GM18520 (cell line): Measurements from ENCODE around the gene SH3BP1.
"Not testable (repeated sequence)": the region's sequence is repeated elsewhere in the genome, so short reads cannot be mapped to it uniquely, and the experiment has no call there.

ENCODE experiments used
- ATAC-seq: cut with Tn5 transposase; IDR thresholded peaks from one replicate; pipeline ENCODE4 v1.9.1; 2021; ENCODE audit not compliant: unreplicated experiment

Gene SH3BP1, protein sequence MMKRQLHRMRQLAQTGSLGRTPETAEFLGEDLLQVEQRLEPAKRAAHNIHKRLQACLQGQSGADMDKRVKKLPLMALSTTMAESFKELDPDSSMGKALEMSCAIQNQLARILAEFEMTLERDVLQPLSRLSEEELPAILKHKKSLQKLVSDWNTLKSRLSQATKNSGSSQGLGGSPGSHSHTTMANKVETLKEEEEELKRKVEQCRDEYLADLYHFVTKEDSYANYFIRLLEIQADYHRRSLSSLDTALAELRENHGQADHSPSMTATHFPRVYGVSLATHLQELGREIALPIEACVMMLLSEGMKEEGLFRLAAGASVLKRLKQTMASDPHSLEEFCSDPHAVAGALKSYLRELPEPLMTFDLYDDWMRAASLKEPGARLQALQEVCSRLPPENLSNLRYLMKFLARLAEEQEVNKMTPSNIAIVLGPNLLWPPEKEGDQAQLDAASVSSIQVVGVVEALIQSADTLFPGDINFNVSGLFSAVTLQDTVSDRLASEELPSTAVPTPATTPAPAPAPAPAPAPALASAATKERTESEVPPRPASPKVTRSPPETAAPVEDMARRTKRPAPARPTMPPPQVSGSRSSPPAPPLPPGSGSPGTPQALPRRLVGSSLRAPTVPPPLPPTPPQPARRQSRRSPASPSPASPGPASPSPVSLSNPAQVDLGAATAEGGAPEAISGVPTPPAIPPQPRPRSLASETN

DNA sequence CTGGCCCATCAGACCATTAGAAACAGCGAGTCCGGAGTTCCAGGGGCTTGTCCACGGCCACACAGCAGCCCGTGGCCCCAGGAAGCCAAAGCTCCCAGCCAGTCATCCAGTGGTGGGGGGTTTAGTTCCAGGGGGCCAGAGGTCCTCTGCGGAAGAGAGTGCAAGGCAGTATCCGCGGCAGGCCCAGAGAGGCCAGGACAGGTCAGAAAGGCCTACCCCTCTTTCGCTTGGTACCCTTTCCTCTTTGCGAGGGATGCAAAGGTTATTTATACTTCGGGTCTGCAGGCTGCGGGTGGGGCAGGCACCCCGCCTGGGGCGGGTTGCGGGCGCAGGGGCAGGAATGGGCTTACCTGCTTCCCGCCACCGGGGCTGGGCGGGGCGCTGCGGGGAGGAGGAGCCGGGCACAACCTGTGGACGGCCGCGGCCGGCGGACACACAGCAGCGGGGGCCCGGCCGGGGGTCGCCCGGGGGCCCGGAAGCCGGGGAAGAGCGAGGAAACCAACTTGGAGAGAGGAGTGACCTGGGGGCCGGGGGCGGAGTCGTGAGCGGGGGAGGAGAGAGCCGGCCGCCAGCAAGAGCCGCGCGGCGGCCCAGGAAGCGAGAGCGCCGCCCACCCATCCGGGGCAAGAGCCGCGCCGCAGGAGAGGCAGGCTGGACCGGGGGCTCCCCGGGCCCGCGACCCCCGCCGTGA is at the start of gene SH3BP1:
TSS of gene SH3BP1 (plus strand) at position 600 of the 691 bp plus-strand sequence. CDS start 119 bp downstream, outside the sequence.
- no peak for ATAC-seq

DNA sequence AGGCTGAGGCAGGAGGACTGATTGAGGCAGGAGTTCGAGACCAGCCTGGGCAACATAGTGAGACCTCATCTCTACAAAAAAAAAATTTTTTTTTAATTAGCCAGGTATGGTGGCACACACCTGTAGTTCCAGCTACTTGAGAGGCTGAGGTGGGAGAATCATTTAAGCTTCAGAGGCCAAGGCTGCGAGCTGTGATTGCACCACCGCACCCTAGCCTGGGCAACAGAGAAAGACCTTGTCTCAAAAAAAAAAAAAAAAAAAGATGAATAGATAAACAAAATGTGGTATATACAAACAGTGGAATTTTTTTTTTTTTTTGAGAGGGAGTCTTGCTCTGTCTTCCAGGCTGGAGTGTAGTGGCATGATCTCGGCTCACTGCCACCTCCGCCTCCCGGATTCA is 48.4 kb upstream of the SH3BP1 start:
- ATAC-seq = not testable (repeated sequence)

DNA sequence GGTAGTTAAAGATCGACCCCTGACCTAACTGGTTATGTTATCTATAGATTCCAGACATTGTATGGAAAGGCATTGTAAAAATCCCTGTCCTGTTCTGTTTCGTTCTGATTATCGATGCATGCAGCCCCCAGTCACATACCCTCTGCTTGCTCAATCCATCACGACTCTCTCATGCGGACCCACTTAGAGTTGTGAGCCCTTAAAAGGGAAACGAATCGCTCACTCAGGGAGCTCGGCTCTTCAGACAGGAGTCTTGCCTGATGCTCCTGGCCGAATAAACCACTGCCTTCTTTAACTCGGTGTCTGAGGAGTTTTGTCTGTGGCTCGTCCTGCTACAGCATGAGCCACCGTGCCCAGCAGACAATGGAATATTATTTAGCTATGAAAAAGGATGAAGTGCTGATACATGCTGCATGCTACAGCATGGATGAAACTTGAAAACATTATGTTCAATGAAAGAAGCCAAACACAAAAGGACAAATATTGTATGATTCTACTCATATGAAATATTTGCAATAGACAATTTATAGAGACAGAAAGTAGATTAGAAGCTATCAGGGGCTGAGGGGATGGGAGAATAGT is 47.6 kb upstream of the SH3BP1 start:
- ATAC-seq = no peak

DNA sequence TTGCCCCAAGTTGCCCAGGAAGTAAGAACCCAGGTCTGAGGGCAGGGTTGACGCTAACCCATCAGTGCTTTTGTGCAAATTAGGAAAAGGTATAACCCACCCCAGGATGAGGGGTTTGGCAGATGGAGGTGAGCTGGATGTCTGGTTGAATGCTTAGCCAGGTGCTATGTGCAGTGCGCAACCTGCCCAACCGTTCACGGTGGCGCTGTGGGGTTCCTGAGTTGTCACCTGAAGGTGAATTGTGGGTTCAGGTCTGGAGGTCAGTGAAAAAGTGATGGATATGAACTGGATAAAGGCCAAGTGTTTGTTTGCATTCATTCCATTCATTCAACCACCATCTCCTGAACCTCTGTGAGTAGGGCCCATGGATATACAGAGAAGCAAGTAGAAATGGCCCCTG is 45.2 kb upstream of the SH3BP1 start:
- ATAC-seq = no peak

DNA sequence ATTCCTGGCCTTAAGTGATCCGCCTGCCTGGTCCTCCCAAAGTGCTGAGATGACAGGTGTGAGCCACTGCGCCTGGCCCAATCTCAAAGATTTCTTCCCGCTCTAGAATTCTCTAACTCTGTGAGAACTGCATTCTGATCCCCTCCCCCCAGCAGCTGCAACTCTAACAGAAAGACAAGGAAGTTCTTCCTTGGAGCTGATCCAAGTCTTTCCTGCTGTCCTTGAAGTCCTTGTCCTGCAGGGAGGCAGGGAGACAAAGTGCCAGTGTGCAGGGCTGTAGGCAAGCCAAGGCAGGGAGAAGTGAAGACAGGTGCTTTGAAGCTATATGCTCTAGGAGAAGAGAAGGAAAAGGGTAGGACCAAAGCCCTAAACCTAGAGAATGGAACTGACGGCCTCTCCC is 40.3 kb upstream of the SH3BP1 start:
- no peak for ATAC-seq

DNA sequence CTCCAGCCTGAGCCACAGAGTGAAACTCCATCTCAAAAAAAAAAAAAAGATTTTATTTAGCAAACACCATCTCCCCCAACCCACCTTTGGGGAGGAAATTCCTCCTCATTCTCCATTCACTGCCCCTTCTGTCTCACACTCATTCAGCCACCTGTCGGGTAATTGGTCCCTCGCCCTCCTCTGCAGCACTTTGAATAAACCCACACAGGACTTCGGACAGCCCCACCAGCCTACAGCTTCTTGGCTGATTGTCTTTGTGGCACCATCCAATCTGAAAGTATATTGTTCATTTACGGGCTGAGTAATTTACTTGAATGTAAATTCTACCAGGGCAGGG is 38.3 kb upstream of the SH3BP1 start:
- no peak for ATAC-seq

DNA sequence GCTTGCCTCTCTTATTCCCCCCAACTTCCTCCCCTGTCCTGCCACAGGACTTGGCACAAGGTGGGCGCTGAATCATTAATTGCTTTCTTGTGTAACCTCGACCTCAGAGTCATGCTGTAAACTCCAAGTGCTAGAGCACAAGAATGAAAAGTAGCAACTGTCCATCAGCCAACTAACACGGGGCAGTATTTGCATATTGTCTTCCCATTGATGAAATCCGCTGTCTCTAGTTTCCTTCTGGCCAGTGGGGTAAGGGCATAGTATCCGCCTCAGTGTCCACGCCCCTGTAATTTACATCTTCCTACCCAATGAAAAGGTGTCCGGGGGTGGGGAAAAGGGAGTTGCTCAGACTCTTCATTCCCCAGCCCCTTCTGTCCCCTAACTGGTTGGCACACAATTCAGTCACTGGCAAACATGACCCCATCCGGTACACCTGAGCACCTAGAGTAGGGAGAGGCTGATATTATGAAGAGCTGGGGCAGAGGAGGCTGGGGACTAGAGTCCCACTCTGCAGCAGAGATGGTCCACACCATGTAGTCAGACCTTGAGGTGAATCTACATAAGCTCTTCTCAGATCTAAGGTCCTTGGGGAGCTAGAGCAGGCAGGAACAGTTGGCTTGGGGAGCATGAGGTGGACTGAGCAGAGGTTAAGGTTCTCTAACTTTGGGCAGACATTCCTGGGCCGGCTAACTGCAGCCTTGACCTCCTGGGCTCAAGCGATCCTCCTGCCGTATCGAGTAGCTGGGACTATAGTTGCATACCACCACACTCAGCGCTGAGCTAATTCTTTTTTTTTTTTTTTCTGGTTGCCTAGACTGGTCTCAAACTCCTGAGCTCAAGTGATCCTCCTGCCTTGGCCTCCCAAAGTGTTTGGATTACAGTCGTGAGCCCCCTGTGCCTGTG is 37.7 kb upstream of the SH3BP1 start:
- ATAC-seq = no peak

DNA sequence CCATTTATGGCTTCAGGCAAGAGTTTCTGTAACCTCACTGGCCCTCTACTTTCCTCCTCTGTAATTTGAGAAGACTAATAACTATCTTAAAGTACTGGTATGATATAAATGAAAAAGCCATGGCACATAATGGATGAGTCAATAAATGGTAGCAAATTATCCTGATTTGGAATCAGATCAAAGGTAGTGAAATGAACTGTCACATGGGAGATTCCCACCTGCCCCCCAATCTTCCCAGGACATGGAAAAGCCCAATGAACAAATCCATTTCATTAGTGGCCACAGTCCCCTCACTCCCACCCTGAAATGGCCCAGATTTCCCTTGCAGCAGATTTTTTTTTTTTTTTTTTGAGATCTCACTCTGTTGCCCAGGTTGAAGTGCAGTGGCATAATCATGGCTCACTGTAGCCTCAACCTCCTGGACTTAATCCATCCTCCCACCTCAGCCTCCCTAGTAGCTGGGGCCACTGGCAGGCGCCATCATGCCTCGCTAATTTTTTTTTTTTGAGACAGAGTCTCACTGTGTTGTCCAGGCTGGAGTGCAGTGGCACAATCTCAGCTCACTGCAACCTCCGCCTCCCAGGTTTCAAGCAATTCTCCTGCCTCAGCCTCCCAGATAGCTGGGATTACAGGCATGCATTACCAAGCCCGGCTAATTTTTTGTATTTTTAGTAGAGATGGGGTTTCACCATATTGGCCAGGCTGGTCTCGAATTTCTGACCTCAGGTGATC is 36.8 kb upstream of the SH3BP1 start:
- not testable (repeated sequence) for ATAC-seq

DNA sequence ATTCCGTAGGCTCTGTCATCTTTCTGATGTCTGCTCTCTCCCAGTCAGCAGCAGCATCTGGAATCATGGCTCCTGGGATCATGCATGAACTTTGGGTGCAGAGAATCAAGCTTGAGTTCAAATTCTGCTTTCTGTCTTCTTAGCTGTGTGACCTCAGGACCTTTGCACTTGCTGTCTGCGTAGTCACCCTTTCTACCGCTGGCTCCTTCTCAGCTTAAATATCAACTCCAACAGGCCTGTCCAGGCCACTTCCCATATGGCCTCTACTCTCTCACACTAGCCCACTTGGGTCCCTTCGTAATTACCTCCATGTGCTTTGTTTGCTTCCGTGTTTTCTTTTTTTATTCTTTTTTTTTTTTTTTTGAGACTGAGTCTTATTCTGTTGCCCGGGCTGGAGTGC is 35.4 kb upstream of the SH3BP1 start:
- no peak for ATAC-seq

DNA sequence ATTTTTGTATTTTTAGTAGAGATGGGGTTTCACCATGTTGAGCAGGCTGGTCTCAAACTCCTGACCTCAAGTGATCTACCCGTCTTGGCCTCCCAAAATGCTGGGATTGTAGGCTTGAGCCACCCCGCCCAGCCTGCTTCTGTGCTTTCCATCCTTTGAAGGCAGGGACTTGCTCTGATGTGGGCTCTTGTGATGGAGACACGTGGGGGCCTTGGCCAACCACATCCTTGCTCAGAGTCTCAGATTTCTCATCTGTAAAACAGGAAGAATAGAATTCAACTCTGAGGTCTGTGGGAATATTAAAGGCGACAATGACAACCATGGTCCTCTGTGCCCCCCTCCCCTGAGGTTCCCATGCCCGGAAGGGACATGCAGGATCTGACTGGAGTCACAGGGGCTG is 34.6 kb upstream of the SH3BP1 start:
- no peak for ATAC-seq

DNA sequence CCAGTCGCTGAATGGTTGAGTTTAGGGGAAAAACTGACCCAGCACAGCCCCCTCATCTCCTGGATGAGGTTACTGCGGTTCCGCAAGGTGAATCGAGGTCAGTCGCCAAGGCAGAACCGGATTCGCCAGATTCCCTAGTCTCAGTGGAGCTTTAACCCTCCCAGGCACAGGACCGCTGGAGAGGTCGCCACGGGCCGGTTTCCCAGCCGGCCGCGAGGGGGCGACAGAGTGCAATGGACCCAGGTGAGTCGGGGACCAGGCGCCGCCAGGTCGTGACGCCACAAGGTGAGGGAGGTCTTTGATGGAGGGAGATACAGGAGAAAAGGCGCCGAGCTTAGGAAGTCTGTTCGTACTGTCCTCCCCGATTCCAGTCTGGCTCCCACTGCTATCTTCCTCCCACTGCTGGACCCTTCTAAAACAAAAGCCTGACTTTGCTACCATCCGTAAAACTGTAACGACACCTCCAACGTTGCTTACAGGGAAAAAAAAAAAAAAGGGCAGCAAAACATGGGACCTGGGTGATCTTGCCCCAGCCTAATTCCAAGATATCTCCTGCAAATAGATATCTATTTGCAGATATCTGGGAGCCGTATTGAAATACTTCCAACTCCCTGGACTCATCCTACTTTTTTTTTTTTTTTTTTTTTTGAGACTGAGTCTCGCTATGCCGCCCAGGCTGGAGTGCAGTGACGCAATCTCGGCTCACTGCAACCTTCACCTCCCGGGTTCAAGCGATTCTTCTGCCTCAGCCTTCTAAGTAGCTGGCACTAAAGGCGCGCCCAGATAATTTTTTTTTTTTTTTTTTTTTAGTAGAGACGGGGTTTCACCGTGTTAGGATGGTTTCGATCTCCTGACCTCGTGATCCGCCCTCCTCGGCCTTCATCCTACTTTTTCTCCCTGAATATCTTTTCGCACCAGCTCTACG is 32.2 kb upstream of the SH3BP1 start:
- ATAC-seq = no peak

DNA sequence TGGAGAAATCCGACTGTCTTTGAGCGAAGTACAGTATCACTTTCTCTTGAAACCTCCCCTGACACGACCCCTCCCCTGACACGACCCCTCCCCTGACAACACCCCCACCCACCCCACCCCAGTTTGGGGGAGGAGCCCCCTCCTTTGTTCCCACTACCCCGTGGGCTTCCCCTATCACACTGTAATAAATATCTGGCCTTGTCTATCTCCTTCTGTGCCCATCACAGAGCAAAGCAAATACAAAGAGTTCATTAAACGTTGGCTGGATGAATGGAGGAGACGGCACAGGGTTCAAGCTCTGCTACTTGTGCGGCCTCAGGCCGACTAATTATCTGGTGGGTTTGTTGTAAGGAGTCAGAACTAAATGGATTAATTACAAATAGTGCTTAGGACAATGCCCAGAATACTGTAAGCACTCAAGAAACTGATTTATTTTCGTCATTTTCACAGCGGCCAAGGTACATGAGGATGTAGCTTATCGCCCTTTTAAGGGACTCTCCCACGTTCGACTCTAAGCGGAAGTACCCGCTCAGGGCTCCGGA is 31.5 kb upstream of the SH3BP1 start:
- ATAC-seq = peak; percentile 1

DNA sequence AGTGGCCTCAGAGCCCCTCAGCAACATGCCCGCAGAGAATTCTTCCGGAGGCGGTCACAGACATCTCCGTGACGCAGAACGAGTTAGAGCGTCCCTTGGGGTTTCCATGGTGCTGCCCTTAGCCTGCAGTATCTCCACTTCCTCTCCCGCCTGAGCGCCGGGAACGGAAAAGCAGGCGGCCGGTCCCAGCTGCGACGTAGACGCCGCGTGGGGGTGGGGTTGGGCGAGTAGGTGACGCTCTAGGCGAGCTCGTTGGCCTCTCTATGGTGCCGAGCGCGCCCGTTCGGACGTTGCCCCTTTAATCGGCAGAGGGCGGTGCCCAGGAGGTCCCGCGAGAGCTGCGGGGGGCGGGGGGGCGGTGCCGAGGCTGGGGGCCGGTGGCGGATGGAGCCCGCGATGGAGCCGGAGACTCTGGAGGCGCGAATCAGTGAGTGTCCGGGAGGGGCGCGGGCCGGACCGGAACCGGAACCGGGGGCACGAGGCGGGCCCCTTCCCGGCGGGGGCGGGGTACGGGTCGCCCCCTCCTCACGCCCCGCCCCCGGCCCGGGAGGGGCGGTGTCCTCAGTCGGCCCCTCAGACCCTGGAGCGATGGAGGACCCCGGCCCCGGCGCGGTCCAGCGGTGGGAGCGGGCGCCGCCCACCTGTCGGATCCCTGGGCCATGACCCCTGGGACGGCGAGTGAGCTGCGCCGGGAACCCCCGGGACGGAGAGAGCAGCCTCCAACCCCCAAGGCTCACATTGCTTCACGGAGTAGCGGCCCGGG is 30.8 kb upstream of the SH3BP1 start, which contains the start of gene GGA1:
TSS of gene GGA1 (plus strand) at position 358 of the 763 bp plus-strand sequence. CDS start at position 385, 27 bp downstream.
- peak; percentile 69 for ATAC-seq

DNA sequence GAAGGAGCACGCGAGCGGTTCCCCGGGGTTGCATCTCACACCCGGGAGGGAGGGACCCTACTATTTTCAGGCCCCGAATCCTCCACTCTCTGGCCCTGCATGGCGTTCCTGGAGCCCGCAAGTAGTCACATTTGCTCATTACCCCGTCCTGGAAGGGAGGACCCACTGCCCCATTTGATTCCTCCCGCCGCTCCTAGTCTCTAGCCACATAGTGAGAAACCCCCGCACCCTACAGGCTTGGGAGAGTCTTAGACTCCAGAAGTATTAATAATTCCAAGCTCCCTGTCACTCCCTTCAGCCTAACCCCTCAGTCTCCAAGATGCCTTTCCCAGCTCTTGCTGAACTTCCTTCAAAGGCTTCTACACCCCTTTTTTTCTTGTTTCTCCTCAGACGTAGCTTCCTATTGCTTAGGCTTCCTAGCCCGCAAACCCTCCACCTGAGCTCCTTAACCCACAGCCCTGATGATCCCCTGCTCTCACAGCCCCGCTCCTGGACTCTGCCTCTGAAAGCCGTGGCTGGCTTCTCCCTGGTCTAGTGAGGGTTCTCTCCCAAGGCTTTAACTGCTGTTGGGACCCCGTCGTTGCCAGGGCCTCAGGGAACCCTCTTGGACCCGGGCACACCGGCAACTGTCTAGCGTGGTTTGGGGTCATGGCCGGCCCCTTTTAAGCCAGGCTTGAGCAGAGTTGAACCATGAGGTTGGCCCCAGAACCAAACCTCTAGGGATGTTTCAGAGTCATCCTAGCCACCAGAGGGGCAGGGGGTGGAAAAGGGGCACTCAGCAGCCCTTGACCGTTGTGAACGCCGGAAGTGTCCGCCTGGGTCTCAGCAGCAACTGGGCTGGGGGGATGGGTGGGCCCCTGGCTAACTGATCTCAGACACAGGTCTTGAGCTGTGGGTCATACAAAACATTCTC is 30.0 kb upstream of the SH3BP1 start:
- ATAC-seq = no peak

DNA sequence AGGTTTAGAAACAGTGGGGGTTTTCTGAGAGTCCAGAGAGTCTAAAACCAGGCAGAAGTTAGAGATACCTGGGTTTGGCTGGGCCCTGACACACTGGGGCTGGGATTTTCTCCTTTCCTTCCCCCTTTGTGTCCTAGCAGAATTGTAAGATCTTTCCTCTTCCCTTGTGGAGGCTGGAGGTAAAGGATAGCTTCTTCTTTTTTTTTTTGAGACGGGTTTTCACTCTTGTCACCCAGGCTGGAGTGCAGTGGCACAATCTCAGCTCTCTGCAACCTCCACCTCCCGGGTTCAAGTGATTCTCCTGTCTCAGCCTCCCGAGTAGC is 29.4 kb upstream of the SH3BP1 start:
- not testable (repeated sequence) for ATAC-seq

DNA sequence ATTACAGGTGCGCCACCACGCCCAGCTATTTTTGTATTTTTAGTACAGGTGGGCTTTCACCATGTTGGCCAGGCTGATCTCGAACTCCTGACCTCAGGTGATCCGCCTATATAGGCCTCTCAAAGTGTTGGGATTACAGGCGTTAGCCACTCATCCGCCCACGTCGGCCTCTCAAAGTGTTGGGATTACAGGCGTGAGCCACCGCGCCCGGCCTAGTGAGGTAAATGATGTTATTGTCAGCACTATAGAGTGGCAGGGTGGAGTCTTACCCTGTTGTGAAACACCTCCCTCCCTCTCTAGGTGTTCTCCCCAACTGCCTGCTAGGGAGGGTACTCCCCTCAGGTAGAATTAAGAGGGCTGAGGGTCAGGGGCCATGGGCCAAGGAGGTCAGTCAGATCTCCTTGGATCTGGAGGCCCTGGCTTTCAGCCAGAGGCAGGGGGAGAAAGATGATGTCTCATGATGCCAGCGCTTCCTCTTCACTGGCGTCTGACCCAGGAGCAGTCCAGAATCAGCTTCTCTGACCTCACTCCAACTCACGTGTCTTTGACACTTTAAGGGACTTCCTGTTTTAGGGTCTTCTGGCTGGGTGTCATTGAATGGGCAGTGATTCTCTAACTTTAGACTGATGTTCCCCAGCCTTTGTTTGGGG is 28.9 kb upstream of the SH3BP1 start:
- no peak for ATAC-seq
